Superior temporal gyrus (tissue), 1 donor: ENCODE data around the gene ZBED3.
A peak's percentile ranks its signal among the peaks of the same experiment; 100 is the strongest.
"Not testable (repeated sequence)": the region's sequence is repeated elsewhere in the genome, so short reads cannot be mapped to it uniquely, and the experiment has no call there.

Experiments used
- DNase-seq: peaks from one replicate; pipeline ENCODE4 v3.0.0-alpha.2; 2016; ENCODE audit errors: extremely low spot score

Gene ZBED3, protein sequence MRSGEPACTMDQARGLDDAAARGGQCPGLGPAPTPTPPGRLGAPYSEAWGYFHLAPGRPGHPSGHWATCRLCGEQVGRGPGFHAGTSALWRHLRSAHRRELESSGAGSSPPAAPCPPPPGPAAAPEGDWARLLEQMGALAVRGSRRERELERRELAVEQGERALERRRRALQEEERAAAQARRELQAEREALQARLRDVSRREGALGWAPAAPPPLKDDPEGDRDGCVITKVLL

DNA sequence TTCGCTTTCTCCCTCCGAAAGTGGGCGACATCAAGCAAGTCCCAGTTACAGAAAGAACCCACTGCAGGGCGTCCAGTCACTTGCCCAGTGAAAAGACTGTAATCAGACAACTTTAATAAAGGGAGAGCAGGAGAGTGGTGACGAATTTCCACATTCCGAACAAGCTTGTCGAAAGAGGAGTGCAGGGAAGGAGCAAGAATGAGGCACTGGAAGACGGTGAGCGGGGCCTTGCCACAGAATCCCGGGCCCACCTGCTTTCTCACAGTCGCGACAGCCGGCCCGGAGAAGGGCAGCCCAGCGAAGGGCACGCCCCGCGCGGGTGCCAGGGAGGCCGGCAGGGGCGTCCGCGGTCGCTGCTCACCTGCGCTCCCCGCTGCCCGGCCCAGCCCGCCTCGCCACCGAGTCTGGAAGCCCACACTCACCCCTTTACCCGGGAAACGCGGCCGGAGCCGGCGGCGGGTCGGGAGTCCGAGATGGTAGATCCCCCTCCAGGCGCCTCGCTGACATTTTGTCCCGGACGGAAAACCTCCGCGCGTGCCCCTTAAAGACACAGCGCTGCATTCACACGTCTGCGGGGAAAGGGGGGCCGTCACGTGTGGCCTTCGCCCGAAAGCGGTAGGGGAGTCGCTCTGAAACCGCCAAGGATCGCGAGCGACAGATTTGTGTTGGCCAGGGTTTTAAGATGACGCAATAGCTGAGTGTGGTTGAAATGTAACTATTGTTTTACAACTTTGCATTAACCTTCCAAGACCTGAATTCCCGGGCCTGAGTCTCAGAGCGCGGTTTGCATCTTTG is at the start of gene ZBED3:
Gene ZBED3 (minus strand): TSS at position 597 of the 795 bp plus-strand sequence. CDS start 9,407 bp downstream, outside the sequence.
- no peak for DNase-seq

DNA sequence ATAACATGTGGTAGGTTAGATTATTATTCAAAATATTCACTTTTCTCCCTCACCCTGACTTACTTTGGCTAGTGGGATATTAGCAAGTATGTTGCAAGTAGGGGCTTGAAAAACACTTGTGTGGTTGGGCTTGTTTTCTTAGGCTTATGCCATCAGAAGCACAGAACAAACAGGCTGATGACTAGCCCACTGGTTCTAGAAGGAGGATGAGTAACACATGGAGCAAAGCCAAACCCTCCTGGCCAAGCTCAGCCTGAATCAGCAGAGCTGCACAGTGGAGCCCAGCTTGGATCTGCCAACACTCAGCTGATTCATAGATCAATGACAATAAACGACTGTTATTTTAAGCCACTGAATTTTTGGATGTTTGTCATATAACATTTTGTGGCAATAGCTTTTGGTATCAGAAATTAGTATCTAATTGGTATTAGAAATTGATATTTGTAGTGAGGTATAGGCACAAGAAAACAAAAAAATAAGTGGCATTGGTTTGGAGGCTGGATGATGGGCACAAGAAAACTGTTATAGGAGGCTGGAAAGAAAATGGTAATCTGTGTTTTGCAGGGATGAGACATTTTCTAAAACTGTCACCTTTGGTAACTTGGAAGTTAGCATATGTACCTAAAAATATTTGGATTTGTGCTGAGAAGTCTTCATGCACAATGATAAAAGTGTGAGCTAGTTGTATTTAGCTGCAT is 46.1 kb upstream of the ZBED3 start:
- peak; percentile 98 for DNase-seq

DNA sequence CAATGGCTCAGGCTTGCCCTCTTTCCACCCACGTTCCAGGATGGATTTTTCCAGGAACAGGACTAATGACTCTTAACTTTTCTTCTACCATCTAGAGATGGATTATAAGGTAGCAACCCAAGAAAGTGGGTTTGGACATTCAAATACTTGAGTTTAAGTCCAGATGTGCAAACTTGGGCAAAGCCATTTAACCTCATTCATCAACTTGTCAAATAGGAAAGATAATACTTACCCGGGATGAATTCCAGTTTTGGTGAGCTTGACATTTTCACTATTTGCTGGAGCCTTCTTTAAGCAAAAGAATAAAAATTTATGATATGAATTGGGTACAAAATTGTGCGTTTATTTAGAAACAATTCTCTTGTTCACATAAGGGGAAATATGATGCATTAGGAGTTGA is 44.3 kb upstream of the ZBED3 start:
- DNase-seq, result no peak

DNA sequence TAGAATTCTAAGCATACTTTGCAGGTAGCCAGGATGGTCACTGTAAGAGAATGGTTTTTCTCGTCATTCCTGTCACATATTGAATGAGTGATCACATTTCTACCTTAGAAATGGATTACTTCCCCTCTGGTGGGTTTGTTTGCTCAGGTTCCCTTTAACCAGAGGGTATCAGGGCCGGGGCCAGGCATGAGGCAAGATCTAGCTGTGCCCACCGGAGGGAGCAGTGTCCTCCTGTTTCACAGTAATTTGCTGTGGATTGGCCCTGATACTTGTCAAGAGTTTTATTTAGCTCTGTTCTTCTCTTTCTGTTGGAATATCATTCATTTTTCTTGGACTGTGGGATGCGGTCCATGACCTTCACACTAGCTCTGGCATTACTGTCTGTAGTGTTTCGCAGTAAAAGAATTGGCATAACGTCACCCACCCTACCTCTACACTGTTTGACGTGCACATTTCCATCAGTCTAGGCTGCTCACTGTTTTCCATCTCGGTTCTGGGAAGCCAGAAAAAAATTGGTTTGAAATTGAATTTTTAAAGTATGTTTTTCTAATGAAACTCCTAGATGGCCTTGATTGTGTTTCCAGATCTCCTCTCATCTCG is 42.4 kb upstream of the ZBED3 start:
- DNase-seq, result peak; percentile 45

DNA sequence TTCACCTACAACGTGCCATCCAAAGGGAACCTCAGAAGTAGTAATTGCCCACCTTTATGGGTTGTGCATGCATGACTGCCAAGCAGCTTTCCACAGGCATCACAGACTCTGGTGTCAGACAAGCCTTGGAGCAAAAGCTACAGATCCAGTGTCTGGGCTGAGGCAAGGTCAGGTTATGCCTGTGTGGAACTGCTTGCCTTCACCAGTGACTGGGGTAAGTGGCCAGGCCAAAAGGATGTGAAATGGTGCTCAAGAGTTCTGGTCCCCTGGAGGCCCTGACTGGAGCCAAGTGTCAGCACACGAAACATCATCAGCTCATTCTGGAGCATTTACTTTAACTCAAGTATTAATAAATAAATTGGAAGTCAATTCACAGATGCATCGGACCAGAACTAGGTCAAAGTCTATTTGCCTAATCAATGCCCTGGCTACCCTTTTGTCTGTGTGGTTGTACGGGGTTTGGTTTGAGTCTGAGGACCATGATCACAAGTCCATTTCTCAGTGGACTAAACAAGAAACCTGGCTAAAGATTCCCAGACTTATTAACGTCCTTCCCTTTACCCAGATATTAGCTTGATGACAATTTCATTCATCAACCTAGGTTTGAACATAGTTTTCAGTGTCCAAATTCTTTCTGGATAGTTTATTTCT is 41.5 kb upstream of the ZBED3 start:
- DNase-seq, result no peak

DNA sequence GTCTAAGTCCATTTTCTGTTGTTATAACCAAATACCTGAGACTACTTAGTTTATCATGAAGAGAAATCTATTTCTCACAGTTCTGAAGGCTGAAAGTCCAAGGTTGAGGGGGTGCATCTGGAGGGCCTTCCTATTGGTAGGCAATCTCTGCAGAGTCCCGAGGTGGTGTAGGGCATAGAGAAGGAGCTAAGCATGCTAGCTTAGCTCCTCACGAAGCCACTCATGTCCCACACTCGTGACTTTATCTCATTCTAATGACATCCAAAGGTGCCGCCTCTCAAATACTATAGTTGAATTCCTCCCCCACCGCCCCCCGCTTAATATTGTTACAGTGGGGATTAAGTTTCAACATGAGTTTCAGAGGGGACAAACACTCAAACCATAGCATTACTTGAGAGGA is 36.0 kb upstream of the ZBED3 start:
- no peak for DNase-seq

DNA sequence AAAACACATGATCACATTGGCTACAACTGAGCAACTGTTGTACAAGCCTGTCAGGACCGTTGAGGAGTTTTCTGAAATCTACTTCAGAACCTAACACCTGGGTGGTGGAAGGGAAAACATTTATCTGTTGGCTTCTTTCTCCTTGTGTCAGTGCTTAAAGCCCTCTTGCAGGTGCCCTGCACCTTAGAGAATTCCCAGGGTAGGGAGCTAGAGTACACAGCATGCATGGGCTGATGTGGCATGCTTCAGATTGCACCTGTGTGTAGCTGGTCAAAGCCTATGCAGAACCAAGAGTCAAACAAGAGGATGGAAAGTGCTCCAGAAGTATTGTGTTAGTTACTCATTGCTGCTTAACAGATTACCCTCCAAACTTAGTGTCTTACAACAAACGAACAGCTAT is 33.6 kb upstream of the ZBED3 start:
- DNase-seq, result no peak

DNA sequence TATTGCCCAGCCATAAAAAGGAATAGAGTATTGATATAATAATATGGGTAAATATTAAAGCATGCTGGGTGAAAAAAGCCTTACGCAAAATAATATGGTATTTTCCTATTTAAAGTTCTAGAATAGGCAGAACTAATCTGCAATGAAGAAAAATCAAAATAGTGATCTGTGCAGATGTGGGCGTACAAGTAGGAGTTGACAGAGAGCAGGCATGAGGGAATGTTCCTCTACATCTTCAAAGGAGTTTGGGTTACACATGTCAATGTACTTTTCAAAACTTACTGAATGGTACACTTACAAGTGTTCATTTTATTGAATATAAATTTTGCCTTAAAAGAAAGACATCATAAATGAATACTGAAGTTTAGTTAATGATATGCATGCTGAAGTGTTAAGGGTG is 33.0 kb upstream of the ZBED3 start:
- DNase-seq, result no peak

DNA sequence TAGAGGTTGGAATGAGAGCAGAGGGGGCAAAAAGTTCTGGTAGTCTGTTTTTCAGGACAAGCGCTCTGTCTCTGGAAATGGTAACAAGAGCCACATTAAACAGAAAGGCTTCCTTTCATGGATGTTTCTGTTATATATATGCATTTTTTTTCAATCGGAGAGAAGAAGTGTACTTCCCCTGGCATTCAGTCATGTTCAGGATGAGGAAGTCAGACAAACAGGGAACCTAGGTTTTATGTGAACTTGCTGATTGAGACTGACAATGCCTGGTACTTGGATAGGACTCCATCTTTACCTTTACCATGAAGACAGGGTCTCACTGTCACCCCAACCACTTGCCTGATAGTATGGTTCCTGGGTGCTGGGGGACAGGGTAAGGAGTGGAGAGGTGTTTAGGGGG is 30.1 kb upstream of the ZBED3 start:
- DNase-seq, result no peak

DNA sequence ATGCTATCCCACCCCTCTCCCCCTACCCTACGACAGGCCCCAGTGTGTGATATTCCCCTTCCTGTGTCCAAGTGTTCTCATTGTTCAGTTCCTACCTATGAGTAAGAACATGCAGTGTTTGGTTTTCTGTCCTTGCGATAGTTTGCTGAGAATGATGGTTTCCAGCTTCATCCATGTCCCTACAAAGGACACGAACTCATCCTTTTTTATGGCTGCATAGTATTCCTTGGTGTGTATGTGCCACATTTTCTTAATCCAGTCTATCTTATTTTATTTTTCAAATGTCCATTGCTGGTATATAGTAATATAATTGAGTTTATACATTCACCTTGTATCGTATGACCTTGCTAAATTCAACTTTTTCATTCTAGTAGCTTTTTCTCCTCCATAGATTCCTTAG is 19.9 kb upstream of the ZBED3 start:
- DNase-seq, result not testable (repeated sequence)

DNA sequence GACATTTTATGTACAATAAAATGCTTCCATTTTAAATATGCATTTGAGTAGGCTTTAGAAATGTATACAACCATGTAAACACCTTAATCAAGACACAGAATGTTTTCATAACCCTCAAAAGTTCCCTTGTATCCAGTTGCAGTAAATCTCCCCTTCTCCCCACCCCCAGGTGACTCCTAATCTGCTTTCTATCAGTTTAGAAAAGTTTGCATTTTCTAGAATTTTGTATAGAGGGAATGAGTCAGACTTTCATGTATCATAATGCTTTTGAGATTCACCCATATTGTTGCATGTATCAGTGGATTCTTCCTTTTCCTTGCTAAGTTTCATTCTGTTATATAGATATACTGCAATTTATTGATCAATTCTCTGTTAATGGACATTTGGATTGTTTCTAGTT is 17.7 kb upstream of the ZBED3 start:
- no peak for DNase-seq

DNA sequence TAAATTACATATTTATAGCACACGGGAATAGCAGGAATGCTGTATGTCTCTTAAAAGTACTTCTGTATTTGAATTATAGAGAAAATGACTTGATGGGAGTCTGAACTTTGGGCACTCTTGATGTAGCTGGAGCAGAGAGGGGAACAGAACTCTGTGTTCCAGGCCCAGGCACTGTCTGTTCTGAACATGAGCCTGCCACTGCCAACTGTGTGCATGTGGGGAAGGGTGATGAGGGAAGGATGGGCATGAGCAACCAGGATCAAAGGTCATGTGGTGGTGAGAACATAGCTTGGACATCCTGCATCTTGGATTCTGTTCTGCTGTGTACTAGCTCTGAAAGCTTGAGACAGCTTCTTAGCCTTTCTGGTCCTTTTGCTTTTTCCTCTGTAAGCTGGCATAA is 16.4 kb upstream of the ZBED3 start:
- DNase-seq, result no peak

DNA sequence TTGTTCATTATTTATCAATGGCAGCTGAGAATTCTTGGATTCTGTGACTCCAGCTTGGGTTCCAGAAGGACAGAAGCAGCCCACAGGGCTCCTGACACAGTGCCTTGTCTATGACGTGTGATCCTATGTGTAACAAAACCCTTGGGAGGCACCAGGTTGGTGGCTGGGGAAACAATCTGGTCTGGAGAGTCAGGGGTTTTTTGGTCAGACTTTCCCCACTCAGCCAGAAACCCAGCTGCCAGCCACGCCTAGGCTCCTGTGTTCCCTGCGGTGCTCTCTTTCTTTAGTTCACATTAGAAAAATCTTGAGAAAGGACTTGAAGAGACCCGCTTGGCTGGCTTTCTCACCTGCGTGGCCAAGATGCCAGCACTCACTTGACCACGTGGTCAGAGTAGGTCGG is 15.5 kb upstream of the ZBED3 start:
- no peak for DNase-seq

DNA sequence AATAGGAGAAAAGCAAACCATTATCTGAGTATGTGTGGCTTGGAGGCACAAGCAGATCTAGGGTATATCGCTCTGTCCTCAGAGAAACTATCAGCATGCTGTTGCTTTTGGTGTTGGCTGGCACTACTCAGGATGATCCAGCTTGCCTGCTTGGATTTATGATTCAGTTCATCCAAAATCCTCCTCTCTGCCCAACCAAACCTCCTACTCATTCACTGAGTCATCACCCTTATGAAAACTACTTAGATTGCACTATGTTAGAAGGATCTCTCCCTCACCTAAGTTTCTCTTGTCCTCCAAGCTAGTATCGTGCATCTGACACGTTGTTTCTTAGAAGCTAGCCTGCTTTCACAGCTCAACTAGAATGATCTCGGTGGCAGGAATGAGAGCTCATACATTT is 14.2 kb upstream of the ZBED3 start:
- peak; percentile 62 for DNase-seq

DNA sequence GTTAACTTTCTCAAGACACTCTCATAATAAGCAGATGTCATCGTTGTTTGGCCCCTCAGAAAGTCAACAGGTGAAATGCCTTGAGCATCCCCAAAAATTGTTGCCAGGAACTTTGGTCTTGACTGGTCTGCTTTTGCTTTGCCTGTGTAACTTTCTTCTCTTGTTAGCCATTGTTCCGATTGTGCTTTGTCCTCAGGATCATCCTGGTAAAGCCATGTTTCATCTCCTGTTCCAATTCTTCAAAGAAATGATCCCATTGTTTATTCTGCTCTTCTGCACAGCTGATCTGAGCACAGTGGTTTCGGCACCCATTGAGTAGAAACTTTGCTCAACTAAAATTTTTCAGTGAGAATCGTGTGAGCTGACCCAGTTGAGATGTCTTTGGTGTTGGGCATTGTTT is 8.1 kb upstream of the ZBED3 start:
- peak; percentile 79 for DNase-seq

DNA sequence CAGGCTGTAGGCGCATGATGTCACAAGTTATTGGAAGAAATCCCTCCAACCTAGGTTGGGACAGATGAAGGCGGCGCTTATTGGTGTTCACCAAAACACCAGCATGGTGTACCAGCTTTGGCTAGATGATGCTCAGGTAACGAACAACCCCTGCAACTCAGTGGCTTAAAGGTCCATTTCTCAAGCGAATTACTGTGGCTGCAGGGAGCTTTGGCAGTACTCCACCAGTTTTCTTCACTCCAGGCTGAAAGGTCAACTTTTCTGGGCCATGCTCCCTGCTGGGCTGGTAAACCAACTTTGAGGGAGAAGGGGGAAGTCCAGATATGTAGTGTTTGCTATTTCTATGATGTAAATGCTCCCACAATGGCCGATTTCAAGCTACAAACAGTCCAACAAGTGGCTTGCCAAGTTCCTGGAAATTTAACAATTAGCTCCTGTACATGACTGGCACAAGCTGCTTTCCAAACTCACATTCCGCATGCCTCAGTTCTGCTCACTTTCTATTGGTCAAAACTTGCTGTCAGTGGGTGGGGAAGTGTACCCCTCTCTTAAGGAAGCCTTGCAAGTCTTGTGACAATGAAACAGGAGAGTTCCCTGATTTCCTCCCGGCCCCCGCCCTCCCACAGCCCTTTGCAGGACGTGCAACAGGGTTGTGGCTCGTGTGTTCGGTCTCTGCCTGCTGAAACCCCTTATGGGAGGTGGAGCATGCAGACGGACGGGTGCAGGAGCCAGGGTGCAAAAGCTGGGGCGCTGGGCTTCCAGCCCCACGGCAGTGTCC is 588 bp upstream of the ZBED3 start:
- DNase-seq, result peak; percentile 84

DNA sequence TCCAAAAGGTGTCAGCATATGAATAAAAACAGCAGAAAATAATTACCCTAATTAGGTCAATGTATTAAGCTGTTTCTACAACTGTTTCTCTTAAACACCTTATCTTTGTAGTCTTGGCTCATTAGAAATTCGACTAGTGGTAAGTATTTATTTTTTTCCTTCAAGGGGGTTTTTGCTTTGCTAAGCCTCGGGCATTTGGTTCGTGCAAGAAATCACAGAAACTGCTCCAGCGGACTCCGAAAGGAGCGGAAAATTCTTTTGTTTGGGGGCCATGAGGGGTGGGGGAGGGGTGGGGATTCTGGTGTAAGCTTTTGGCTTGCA is 757 bp downstream of the ZBED3 start:
- peak; percentile 80 for DNase-seq

DNA sequence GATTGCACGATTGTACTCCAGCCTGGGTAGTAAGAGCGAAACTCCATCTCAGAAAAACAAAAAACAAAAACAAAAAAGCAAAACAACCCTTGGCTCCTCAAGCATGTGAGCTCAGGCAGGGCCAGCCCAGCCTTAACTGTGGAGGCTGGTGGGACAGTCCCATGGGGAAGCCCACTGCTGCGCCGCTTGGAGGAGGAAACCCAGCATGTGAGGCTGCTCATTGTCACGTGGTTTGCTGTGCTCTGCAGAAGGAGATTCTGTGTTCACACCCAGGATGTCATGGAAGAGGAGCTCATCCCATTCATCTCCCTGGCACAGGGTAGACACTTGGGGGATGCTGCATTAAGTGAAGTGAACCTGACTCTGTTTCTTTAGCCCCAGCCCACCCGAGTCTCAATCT is 4.0 kb downstream of the ZBED3 start:
- DNase-seq, result no peak

DNA sequence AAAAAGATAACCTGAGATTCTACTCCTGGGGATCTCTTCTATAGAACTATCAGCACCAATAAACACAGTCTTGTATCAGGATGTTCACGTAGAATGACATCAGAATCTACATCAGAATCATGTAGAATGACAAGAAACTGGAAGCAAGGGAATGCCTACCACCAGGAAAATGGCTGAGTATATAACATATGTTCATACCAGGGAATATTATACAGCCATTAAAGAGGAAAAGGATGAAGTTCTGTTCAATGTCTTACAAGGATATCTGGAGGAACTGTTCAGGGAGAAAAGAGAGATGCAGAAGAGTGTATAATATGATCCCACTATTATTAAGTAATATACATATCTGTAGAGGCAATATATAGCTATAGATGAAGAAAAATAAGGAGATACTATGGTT is 4.8 kb downstream of the ZBED3 start:
- no peak for DNase-seq

DNA sequence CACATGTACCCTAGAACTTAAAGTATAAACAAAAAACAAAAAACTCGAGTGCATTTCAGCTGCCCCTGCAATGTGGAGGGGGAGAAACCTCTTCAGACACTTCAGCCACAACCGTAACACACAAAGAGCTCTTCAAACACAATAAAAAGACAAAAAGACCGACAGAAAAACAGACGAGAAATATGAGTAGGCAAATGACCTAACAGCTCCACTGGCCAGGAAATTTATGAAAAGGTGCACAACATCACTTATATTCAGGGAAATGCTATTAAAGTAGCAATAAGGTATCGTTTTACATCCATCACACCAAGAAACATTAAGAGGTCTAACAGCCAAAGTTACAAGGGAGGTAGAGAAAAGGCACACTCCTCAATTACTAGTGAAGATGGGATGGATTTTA is 6.2 kb downstream of the ZBED3 start:
- no peak for DNase-seq

DNA sequence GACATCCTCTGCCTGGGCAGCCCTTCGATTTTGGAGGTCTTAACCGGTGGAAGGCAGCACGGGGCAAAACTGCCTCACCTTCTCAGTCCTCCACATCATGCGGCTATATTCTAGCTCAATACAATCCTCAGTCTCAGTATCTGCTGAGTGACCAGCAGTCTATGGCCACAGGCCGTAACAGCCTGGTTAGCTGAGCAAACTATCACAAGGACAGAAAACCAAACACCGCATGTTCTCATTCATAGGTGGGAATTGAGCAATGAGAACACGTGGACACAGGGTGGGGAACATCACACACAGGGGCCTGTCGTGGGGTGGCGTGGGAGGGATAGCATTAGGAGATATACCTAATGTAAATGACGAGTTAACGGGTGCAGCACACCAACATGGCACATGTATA is 6.6 kb downstream of the ZBED3 start:
- not testable (repeated sequence) for DNase-seq
